Femur (tissue), 1 donor: ENCODE results near the gene CCDC134.
A peak's percentile ranks its signal among the peaks of the same experiment; 100 is the strongest.

Experiments used
- DNase-seq: peaks from one replicate; pipeline ENCODE4 v3.0.0-alpha.2; 2017

The CCDC134 gene

DNA sequence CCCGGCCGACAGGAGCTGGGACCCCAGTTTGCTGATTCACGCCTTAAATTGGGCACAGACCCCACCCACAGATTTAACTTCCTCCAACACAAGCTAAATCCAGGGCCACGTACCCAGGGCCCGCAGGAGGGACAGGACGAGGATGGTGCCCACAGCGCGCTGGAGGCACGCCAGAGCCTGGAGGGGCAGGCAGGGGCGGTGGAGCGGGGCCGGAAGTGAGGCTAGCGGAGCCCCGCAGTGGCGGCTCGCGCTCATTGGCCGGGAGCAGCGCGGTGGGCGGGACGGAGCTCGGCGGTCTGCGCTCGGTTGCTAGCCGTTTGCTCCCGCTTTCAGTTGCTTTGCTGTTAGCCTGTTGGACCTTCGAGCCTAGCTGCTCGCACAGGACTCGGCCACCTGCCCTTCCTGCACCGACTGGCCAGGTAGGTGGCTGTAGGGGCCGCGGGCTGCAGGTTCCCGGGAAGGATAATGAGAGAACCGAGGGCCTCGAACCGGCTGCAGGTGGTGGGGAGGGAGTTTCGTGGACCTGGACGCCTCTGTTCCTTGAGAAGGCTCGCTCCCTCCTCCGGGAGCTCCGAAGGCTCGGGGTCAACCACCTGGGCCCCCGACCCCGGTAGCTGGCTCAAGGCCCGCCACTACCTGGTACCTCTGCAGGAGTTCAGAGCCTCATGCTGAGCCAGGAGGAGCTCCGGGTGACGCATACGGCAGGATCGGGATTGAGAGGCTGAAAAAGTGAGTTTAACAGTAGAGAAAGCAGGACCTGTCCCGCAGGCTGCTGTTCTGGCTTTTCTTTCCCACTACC lies at the start of gene CCDC134:
Gene CCDC134 (plus strand): TSS at position 332 of the 799 bp plus-strand sequence. CDS start 8,212 bp downstream, outside the sequence.
- peak; percentile 96 for DNase-seq

GRCh38 chr22:41752011-41752970 lies 48.2 kb upstream of the CCDC134 start:
- no peak for DNase-seq

- DNase-seq = no peak
Observed at GRCh38 chr22:41753984-41754383, 46.5 kb upstream of the CCDC134 start.

GRCh38 chr22:41757502-41757901 lies 43.0 kb upstream of the CCDC134 start:
- DNase-seq = no peak

GRCh38 chr22:41758231-41758630 lies 42.2 kb upstream of the CCDC134 start:
- no peak for DNase-seq

GRCh38 chr22:41762980-41763779 lies 37.3 kb upstream of the CCDC134 start:
- DNase-seq = no peak

GRCh38 chr22:41766476-41766875 lies 34.0 kb upstream of the CCDC134 start:
- DNase-seq = no peak

- no peak for DNase-seq
Observed at GRCh38 chr22:41768430-41768829, 32.0 kb upstream of the CCDC134 start.

DNA sequence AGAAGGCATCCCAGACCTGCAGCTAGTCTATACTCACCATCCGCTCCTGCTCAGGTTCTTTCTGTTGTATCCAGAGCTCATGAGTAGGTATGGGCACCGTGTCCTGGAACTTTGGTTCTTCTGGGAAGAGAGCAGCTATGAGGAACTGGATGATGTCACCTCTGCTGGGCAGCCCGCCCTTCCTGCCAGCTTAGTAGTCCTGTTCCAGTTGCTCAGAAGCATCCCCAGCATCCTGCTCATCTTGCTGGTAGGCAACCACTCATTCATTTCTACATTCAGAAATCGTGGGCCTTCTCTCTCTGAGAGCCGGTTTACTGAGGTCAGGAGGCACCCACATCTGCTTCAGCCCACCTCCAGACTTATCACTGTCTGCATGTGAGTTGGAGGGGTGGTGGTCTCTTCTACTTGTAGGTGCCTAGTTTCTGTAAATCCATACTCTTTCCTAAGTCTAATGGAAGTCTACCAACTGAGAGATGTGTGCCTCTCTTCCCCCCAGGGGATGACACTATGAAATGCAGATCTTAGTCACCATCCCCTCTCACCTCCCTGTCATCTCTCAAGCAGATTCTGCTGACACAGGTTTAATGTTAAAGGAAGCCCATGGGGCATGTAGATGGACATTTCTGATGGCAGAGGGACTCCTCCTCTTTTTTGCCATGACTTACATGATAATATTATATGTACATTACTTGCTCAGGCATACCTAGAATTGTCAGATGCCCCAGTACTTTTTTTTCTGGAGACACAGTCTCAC lies 29.6 kb upstream of the CCDC134 start:
- DNase-seq = no peak

GRCh38 chr22:41772198-41772597 lies 28.3 kb upstream of the CCDC134 start:
- no peak for DNase-seq

GRCh38 chr22:41772645-41773044 lies 27.8 kb upstream of the CCDC134 start:
- DNase-seq = no peak

DNA sequence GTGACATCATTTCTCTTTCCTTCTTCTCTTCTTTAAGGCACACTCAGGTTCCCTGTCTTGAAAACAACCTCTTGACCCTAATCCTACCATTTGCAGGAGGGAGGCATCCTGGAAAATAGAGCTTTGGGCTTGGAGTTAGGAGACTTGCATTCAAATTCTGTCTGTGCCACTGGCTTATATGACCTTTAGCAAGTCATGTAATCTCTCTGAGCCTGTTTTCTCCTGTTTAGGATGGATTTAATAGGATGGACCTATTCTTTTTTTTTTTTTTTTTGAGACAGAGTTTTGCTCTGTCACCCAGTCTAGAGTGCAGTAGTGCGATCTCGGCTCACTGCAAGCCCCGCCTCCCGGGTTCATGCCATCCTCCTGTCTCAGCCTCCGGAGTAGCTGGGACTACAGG lies 25.1 kb upstream of the CCDC134 start:
- no peak for DNase-seq

- no peak for DNase-seq
Observed at GRCh38 chr22:41775976-41776375, 24.5 kb upstream of the CCDC134 start.

DNA sequence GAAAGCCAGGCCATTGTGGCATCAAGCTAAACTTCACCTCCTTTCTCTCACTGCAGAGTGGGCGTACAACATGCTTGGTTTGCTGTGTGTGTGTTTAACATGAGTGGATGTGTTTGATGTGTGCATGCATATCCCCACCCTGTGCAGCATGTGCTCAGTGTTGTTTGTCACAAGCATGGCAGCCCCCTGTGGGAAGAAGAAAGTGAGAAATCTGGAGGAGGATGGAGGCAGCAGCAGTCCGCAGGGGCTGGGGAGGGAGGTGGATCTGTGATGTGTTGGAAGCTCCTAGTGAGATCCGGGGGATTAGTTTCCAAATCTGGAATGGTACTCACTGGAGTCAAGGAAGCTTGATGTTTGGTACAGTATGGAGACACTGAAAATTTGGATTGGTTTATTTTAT lies 24.1 kb upstream of the CCDC134 start:
- DNase-seq = no peak

- DNase-seq = no peak
Observed at GRCh38 chr22:41777749-41778425, 22.6 kb upstream of the CCDC134 start.

- no peak for DNase-seq
Observed at GRCh38 chr22:41779929-41780505, 20.5 kb upstream of the CCDC134 start.

DNA sequence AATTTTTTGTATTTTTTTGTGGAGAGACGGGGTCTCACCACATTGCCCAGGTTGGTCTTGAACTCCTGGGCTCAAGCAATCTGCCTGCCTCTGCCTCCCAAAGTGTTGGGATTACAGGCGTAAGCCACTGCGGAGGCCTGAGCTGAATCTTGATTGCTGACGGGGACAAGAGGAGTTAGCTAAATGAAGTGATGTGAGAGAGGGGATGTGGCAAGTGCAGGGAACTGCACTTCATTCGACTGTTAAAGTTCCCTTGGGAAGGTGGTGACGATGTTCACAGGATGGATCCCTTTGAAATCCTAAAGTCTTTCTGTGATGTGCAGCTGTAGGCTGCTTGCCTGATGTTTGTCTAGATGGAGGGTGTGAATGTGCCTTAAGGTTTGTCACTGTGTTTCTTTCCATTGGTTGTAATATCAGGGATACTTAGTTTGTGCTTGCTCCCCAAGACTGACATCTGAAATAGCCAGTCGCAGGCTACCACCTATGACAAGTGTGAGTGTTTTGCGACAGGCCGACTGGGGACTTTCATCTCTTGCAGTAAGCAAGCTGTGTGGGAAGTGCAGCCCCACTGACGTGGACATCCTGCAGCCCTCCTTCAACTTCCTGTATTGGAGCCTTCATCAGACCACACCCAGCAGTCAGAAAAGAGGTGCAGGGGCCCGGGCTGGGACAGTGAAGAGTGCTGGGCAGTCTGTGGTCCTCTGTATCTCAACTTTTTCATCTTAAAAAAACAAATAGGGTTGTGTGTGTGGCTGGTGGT lies 19.6 kb upstream of the CCDC134 start:
- DNase-seq = peak; percentile 63

GRCh38 chr22:41781507-41781906 lies 19.0 kb upstream of the CCDC134 start:
- no peak for DNase-seq

DNA sequence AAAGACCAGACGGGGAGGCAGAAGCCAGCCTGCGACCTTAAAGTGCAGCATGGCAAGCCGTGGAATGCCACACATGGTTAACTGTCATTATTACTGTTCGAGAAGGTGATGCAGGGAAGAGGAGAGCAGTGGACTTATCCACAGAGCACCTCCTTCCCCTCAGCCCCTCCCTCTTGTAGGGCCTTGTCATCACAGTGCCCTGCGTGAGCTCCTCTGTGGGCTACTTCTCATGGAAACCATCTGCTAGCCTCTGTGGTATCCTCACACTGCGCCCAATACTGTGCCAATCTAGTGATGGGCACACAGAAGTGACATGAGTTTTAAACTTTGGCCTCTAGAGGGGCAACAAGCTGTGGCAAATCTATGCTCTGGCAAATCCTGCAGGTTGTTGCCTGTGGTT lies 18.2 kb upstream of the CCDC134 start:
- DNase-seq = no peak

- DNase-seq = no peak
Observed at GRCh38 chr22:41782751-41783150, 17.7 kb upstream of the CCDC134 start.
